GM10248 (cell line): ENCODE data around the gene STAB1.

Source experiments
- CTCF ChIA-PET: fragments of 300-600 bp; sonication (Branson Sonifier 250); formaldehyde crosslinking; extraction: SDS; loops from one replicate; lab custom pipeline; 2021; ENCODE audit warnings: antibody characterized with exemption; lab: Yijun Ruan, JAX
- POLR2A ChIA-PET: fragments of 350-650 bp; sonication (Branson Sonifier 250); formaldehyde crosslinking; extraction: SDS; loops from one replicate; lab custom pipeline; 2020; ENCODE audit warnings: antibody characterized with exemption; lab: Yijun Ruan, JAX
- DNase-seq: peaks from one replicate; pipeline ENCODE4 v3.0.0; 2012; ENCODE audit errors: extremely low spot score
- CTCF ChIP-seq: IDR thresholded peaks from 2 replicates; pipeline ENCODE4 v1.5.1; 2012; ENCODE audit warnings: mild to moderate bottlenecking, low read depth; ENCODE audit errors: extremely low read depth, missing control alignments, control extremely low read depth

STAB1 gene

GRCh38 chr3:52450489-52451236 lies 44.5 kb upstream of the STAB1 start:
- DNase-seq, result no peak
- CTCF ChIA-PET, result interaction anchor here (1.5 to 17.8 kb wide), 2 partner anchors 21 to 45 kb away, joined by 6 to 345 read pairs; no protein-coding TSS in a partner anchor
- no peak for TF ChIP-seq CTCF
- POLR2A ChIA-PET, result interaction anchor here (0.6 kb wide), 1 partner anchor 182 kb away, joined by 3 read pairs; no protein-coding TSS in a partner anchor

- DNase-seq, result no peak
- CTCF ChIA-PET, result interaction anchor here (1.3 to 17.8 kb wide), 4 partner anchors 8 to 46 kb away, joined by 4 to 345 read pairs (median 6); no protein-coding TSS in a partner anchor
- TF ChIP-seq CTCF, result no peak
- POLR2A ChIA-PET, result interaction anchor here (0.6 kb wide), 2 partner anchors 183 to 531 kb away, joined by 3 to 9 read pairs; no protein-coding TSS in a partner anchor
Measured at GRCh38 chr3:52451237-52452083, 43.7 kb upstream of the STAB1 start.

- CTCF ChIA-PET, result interaction anchor here (1.3 to 17.8 kb wide), 4 partner anchors 9 to 46 kb away, joined by 4 to 345 read pairs (median 6); no protein-coding TSS in a partner anchor
Measured at GRCh38 chr3:52452126-52452525, 43.0 kb upstream of the STAB1 start.

GRCh38 chr3:52452570-52453221 lies 42.4 kb upstream of the STAB1 start:
- CTCF ChIA-PET, result interaction anchor here (1.5 to 17.8 kb wide), 3 partner anchors 10 to 47 kb away, joined by 6 to 345 read pairs (median 6); no protein-coding TSS in a partner anchor
- DNase-seq, result no peak
- POLR2A ChIA-PET, result no interaction called here
- no peak for TF ChIP-seq CTCF

More at GRCh38 chr3:52452126-52452525, 43.0 kb upstream of the STAB1 start:
- POLR2A ChIA-PET, result no interaction called here
- no peak for TF ChIP-seq CTCF
- DNase-seq, result no peak

- TF ChIP-seq CTCF, result no peak
- ChIA-PET POLR2A (no interaction called here), CTCF (interaction anchor here (1.2 to 17.8 kb wide), 4 partner anchors 8 to 24 kb away, joined by 3 to 345 read pairs (median 4); partner anchors contain the start of gene SEMA3G)
- DNase-seq, result no peak
Measured at GRCh38 chr3:52453496-52454249, 41.5 kb upstream of the STAB1 start, which contains the start of gene TNNC1. TSS of gene TNNC1 (minus strand) at chr3:52454041. CDS start at chr3:52454015, 26 bp downstream.
